ENCODE results near the gene TEAD4. TPM values are rescaled to one million over a fixed set of nuclear protein-coding genes. Genes with fewer than 3 reads are reported as not detected.

The TEAD4 gene
- total RNA-seq, 6 experiments from 2014 or later: 0.81 to 8.5 (median 3.0) TPM

DNA sequence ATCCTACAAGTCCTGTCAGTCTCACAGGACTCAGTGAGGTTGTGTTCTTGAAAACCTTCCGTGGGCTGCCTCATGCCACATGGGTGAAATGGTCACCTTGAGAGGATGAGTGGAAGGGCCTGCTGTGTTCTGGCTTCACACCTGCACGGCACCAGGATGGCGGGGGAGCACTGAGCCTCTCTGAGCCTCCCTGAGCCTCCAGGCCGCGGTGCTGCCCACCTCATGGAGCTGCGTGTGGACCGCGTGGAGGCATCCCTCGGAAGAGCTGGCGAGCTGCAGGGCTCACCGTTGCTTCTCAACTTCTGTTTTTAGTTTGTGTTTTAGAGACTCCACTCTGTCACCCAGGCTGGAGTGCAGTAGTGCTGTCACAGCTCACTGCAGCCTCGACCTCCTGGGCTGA, 56.2 kb downstream of the TEAD4 start:
- DNase-seq (no peak), ATAC-seq (no peak)
- no peak overlapping the region for H3K4me3 ChIP-seq
- no peak overlapping the region for H3K27ac ChIP-seq
- no peaks in the 10 kb centered on the region for H3K9me3 ChIP-seq
- 86% methylated on average over 1 of the region's 12 CpGs for WGBS (ENCODE audit: insufficient coverage, low coverage, low lambda C conversion rate, missing lambda C conversion rate)
- no peaks in the 10 kb centered on the region for H3K36me3 ChIP-seq
- intact Hi-C loops (cut with DNase I): no loop called here
- H3K27me3 ChIP-seq: no peaks in the 10 kb centered on the region
- no peaks in the 10 kb centered on the region for H3K4me1 ChIP-seq
- TF ChIP-seq POLR2A (IDR thresholded peaks at IDR 0.05): no peak
- TF ChIP-seq, protein P1, sequence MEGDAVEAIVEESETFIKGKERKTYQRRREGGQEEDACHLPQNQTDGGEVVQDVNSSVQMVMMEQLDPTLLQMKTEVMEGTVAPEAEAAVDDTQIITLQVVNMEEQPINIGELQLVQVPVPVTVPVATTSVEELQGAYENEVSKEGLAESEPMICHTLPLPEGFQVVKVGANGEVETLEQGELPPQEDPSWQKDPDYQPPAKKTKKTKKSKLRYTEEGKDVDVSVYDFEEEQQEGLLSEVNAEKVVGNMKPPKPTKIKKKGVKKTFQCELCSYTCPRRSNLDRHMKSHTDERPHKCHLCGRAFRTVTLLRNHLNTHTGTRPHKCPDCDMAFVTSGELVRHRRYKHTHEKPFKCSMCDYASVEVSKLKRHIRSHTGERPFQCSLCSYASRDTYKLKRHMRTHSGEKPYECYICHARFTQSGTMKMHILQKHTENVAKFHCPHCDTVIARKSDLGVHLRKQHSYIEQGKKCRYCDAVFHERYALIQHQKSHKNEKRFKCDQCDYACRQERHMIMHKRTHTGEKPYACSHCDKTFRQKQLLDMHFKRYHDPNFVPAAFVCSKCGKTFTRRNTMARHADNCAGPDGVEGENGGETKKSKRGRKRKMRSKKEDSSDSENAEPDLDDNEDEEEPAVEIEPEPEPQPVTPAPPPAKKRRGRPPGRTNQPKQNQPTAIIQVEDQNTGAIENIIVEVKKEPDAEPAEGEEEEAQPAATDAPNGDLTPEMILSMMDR (IDR thresholded peaks at IDR 0.05): no peak

DNA sequence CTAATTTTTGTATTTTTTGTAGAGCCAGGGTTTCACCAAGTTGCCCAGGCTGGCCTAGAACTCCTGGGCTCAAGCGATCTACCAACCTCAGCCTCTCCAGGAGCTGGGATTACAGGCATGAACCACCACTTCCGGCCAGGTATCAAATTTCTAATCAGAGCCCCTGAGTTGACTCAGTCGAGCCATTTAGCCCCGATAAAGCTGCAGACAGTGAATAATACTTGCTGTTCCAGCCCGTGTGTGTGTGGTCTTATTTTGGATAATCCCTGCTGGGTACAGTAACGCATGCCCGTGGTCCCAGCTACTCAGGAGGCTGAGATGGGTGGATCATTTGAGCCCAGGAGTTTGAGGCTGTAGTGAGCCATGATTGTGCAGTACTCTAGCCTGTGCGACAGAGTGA, 57.0 kb downstream of the TEAD4 start:
- H3K4me3 ChIP-seq: no peak overlapping the region
- DNase-seq: no peak
- no peaks in the 10 kb centered on the region for H3K9me3 ChIP-seq
- H3K27ac ChIP-seq: no peak overlapping the region
- ATAC-seq: no peak
- intact Hi-C loops (cut with DNase I): no loop called here
- no peaks in the 10 kb centered on the region for H3K36me3 ChIP-seq
- H3K4me1 ChIP-seq: no peaks in the 10 kb centered on the region
- no peak for TF ChIP-seq POLR2A (IDR thresholded peaks at IDR 0.05)
- TF ChIP-seq, protein P1 (IDR thresholded peaks at IDR 0.05): no peak
- H3K27me3 ChIP-seq: no peaks in the 10 kb centered on the region
- 60% methylated on average over 6 of the region's 8 CpGs for WGBS (ENCODE audit: insufficient coverage, low coverage, low lambda C conversion rate, missing lambda C conversion rate)

DNA sequence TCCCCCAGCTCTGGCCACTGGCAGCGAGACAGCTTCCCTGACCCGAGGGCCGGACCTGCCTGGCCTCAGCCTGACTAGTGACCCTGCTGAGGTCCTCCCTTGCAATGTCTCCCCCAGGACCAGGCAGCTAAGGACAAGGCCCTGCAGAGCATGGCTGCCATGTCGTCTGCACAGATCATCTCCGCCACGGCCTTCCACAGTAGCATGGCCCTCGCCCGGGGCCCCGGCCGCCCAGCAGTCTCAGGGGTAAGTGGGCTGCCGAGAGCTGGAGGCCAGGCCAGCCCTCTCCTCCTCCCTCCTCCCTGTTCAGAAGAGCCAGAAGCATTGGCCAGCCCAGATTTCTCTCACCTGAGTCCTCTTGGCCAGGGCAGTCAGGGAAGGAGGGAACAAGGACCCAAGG, 58.1 kb downstream of the TEAD4 start:
- no peak overlapping the region for H3K27ac ChIP-seq
- DNase-seq (no peak), ATAC-seq (no peak)
- H3K9me3 ChIP-seq: no peaks in the 10 kb centered on the region
- no peak for TF ChIP-seq POLR2A (IDR thresholded peaks at IDR 0.05)
- TF ChIP-seq, protein P1 (IDR thresholded peaks at IDR 0.05): no peak
- no peaks in the 10 kb centered on the region for H3K4me1 ChIP-seq
- H3K4me3 ChIP-seq: no peak overlapping the region
- WGBS (ENCODE audit: insufficient coverage, low coverage, low lambda C conversion rate, missing lambda C conversion rate): no CpG with 5 or more reads among the region's 11 CpGs
- intact Hi-C loops (cut with DNase I): no loop called here
- H3K27me3 ChIP-seq: no peaks in the 10 kb centered on the region
- no peaks in the 10 kb centered on the region for H3K36me3 ChIP-seq

DNA sequence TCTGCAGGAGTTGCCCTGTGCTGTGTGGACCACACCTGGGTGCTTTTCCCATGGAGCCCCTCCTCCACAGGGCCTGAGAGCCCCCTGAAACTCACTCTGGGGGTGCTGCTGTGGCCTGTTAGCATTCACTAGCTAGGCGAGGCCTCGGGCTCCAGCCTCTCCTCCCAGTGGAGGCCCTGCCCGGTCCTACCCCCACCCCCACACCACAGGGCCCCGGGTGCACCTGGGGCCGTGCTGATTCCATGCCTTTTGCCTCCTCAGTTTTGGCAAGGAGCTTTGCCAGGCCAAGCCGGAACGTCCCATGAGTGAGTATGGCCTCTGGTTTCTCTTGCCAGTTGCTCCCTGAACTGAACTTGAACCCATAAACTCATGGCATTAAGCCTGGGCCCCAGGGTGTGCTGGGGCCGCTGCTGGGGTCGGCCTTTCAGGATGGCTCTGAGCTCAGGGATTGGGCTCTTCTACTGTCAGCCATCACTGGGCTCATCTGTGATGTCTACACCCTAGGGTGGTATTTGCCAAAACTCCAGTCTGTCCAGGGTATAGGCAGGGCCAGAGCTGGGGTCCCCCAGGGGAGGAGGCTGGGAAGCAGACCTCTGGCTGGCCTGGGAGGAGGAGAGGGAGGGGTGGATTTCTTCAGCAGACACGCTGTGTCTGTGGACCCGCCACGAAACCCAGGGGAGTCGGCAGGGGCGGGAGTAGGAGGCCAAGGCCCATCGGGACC, 59.2 kb downstream of the TEAD4 start:
- Histone ChIP-seq H3K27ac (no peak overlapping the region), H3K9me3 (no peaks in the 10 kb centered on the region), H3K4me3 (no peak overlapping the region), H3K36me3 (no peaks in the 10 kb centered on the region), H3K4me1 (no peaks in the 10 kb centered on the region), H3K27me3 (no peaks in the 10 kb centered on the region)
- intact Hi-C loops (cut with DNase I): no loop called here
- WGBS (ENCODE audit: insufficient coverage, low coverage, low lambda C conversion rate, missing lambda C conversion rate): 100% methylated on average over 1 of the region's 15 CpGs
- ATAC-seq (no peak), DNase-seq (no peak)
- TF ChIP-seq, protein P1 (IDR thresholded peaks at IDR 0.05): no peak
- no peak for TF ChIP-seq POLR2A (IDR thresholded peaks at IDR 0.05)
